ENCODE data around the gene RAVER1.

- TF ChIP-seq EZH2 (IDR thresholded peaks at IDR 0.05; ENCODE audit: low read length, unreplicated experiment) (no peak), CTCF (conservative IDR thresholded peaks at IDR 0.05; ENCODE audit: low read depth, low read length) (no peak)
Measured at GRCh38 chr19:10353793-10354391, 20.6 kb upstream of the RAVER1 start.
